HFFc6 (cell line): ENCODE data around the gene SUPT20HL2. TPM values are rescaled to one million over a fixed set of nuclear protein-coding genes. Genes with fewer than 3 reads are reported as not detected.

ENCODE experiments used
- DNase-seq: peaks from one replicate; pipeline ENCODE4 v3.0.0-alpha.2; 2018
- H3K27ac Mint-ChIP-seq: 2 replicates; pipeline ENCODE4 v1.8.0; 2020; ENCODE audit warnings: mild to moderate bottlenecking, mixed read lengths
- H3K27me3 Mint-ChIP-seq: 2 replicates; pipeline ENCODE4 v1.8.0; 2021; ENCODE audit warnings: mild to moderate bottlenecking, moderate library complexity, mixed read lengths; ENCODE audit not compliant: insufficient read depth
- H3K36me3 Mint-ChIP-seq: 2 replicates; pipeline ENCODE4 v1.8.0; 2021; ENCODE audit warnings: low read depth, mixed read lengths
- H3K4me1 Mint-ChIP-seq: 2 replicates; pipeline ENCODE4 v1.8.0; 2020; ENCODE audit warnings: low read depth, mixed read lengths
- H3K4me3 Mint-ChIP-seq: 2 replicates; pipeline ENCODE4 v1.8.0; 2020; ENCODE audit warnings: mild to moderate bottlenecking, moderate library complexity, mixed read lengths
- H3K9me3 Mint-ChIP-seq: 2 replicates; pipeline ENCODE4 v1.8.0; 2020; ENCODE audit warnings: mild to moderate bottlenecking, mixed read lengths
- total RNA-seq, 6 experiments: library from RNA; stranded (reverse); fragmentation: NEBNext Ultra II Directional; extraction: Animal tissue kit (Norgen Biotek cat#: 25700); gene quantifications; 2 replicates in 1 of 6; 3 replicates in 5 of 6; pipeline ENCODE4 v1.2.3, GENCODE V29; 2021
- TF ChIP-seq, protein P1 (sequence below): fragments of 200-600 bp; sonication (generic); IDR thresholded peaks from 2 replicates; pipeline ENCODE4 v1.5.0; 2021; ENCODE audit warnings: antibody characterized with exemption, mild to moderate bottlenecking

SUPT20HL2 gene
- total RNA-seq, 6 experiments from 2014 or later, result not detected

DNA sequence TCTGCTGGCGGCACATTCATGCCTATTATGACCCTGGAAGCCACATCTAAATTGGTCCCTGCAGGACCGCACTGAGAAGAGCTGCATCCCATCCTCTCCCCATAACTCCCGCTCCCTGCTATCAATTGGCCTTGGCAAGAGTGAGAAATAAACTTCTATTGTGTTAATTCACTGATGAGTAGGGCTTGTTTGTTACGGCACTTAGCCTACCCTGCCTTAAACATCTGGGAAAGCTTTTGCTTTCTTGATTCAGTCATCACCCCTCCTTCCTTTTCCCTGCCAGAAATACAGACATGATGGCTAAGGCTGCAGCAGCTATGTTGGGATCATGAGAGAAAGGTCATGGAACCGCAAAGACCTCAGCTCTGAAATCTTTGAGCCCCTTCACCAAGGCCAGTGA is 36.5 kb downstream of the SUPT20HL2 start:
- no peak for DNase-seq
- no peak overlapping the region for H3K27ac Mint-ChIP-seq
- H3K36me3 Mint-ChIP-seq, result no peaks in the 10 kb centered on the region
- TF ChIP-seq, protein P1, sequence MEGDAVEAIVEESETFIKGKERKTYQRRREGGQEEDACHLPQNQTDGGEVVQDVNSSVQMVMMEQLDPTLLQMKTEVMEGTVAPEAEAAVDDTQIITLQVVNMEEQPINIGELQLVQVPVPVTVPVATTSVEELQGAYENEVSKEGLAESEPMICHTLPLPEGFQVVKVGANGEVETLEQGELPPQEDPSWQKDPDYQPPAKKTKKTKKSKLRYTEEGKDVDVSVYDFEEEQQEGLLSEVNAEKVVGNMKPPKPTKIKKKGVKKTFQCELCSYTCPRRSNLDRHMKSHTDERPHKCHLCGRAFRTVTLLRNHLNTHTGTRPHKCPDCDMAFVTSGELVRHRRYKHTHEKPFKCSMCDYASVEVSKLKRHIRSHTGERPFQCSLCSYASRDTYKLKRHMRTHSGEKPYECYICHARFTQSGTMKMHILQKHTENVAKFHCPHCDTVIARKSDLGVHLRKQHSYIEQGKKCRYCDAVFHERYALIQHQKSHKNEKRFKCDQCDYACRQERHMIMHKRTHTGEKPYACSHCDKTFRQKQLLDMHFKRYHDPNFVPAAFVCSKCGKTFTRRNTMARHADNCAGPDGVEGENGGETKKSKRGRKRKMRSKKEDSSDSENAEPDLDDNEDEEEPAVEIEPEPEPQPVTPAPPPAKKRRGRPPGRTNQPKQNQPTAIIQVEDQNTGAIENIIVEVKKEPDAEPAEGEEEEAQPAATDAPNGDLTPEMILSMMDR, result no peak
- H3K9me3 Mint-ChIP-seq, result no peaks in the 10 kb centered on the region
- no peak overlapping the region for H3K4me3 Mint-ChIP-seq
- peaks cover 3% of the 10 kb centered on the region; the same call in 1 of the 2 replicates for H3K27me3 Mint-ChIP-seq
- H3K4me1 Mint-ChIP-seq, result peaks cover 5% of the 10 kb centered on the region

DNA sequence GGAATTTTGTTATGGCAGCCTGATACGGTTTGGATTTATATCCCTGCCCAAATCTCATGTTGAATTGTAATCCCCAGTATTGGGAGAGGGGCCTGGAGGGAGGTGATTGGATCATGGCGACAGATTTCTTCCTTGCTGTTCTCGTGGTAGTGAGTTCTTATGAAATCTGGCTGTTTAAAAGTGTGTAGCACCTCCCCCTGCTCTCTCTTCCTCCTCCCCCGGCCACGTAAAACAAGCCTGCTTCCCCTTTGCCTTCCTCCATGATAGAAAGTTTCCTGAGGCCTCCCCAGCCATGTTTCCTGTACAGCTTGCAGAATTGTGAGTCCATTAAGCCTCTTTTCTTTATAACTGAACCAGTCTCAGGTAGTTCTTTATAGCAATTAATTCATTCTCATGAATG is 37.9 kb downstream of the SUPT20HL2 start:
- Mint-ChIP-seq H3K27me3 (peaks cover 3% of the 10 kb centered on the region; the same call in 1 of the 2 replicates), H3K4me1 (no peaks in the 10 kb centered on the region), H3K36me3 (no peaks in the 10 kb centered on the region), H3K9me3 (peaks cover 11% of the 10 kb centered on the region; the same call in 1 of the 2 replicates), H3K27ac (no peak overlapping the region), H3K4me3 (no peak overlapping the region)
- DNase-seq, result no peak
- TF ChIP-seq, protein P1, result no peak

DNA sequence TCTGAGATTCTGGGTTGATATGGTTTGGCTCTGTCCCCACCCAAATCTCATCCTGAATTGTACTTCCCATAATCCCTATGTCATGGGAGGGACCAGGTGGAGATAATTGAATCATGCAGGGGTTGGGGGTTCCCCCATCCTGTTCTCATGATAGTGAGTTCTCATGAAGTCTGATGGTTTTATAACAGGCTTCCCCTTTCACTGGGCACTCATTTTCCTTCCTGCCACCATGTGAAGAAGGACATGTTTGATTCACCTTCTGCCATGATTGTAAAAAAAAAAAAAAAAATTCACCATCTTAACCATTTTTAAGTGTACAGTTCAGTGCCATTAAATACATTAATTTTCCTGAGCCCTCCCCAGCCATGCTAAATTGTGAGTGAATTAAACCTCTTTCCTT is 42.6 kb downstream of the SUPT20HL2 start:
- Mint-ChIP-seq H3K4me1 (peaks cover 14% of the 10 kb centered on the region), H3K9me3 (peaks cover 12% of the 10 kb centered on the region; the same call in 1 of the 2 replicates), H3K27me3 (no peaks in the 10 kb centered on the region), H3K27ac (no peak overlapping the region), H3K36me3 (peaks cover 5% of the 10 kb centered on the region; the same call in 1 of the 2 replicates), H3K4me3 (no peak overlapping the region)
- DNase-seq, result no peak
- TF ChIP-seq, protein P1, result no peak

DNA sequence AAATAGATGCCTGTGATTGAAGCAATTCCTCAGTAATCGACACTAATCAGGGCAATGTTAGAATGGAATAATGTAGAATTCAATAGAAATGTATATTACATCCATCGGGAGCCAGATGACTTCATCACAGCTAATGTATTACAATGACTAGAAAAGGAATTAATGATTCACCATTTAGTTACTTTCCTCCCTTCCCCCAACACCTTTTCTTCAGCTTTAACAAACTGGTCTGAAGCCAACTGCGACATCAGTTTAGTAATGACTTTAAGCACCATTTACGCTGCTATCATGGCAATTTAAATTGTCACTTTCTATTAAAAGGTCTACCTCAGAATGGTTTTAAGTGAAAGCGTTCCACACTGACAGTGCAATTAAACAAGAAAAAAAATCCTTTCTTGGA is 45.1 kb downstream of the SUPT20HL2 start:
- no peak for DNase-seq
- H3K27ac Mint-ChIP-seq, result no peak overlapping the region
- H3K4me3 Mint-ChIP-seq, result no peak overlapping the region
- TF ChIP-seq, protein P1, result no peak
- H3K36me3 Mint-ChIP-seq, result peaks cover 5% of the 10 kb centered on the region; the same call in 1 of the 2 replicates
- peaks cover 26% of the 10 kb centered on the region for H3K4me1 Mint-ChIP-seq
- H3K27me3 Mint-ChIP-seq, result no peaks in the 10 kb centered on the region
- H3K9me3 Mint-ChIP-seq, result peaks cover 12% of the 10 kb centered on the region; the same call in 1 of the 2 replicates

DNA sequence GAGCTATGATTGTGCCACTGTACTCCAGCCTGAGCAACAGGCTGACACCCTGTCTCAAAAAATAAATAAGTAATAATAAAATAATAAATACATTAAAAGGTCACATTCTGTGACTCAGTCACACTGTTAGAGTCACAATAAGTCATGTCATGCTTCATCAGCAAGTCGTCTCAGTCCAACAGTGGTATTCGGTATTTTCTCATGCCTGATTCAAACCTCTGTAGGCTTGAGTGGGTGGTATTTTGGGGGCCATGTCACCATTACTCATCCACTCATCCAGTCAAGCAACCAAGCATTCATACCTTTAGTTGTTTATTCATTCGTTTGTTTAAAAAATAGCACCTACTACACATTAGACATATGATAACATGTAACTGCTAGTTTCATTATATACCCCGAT is 46.9 kb downstream of the SUPT20HL2 start:
- peaks cover 5% of the 10 kb centered on the region; the same call in 1 of the 2 replicates for H3K36me3 Mint-ChIP-seq
- TF ChIP-seq, protein P1, result no peak

More for the DNA sequence above, 46.9 kb downstream of the SUPT20HL2 start:
- no peak for DNase-seq
- Mint-ChIP-seq H3K27ac (peak overlapping the region; percentile 67; the same call in 1 of the 2 replicates), H3K27me3 (no peaks in the 10 kb centered on the region), H3K9me3 (peaks cover 11% of the 10 kb centered on the region; the same call in 1 of the 2 replicates), H3K4me3 (peak overlapping the region; percentile 72; the same call in 1 of the 2 replicates), H3K4me1 (peaks cover 27% of the 10 kb centered on the region)
